NCI-H2107 treated with DMSO at 0.1 percent for 48 hours (cell line): ENCODE results near the gene RAI14.

Experiments
- DNase-seq: peaks from one replicate; lab custom pipeline; 2025; ENCODE audit not compliant: unreplicated experiment; lab: John Stamatoyannopoulos, UW

Gene RAI14

DNA sequence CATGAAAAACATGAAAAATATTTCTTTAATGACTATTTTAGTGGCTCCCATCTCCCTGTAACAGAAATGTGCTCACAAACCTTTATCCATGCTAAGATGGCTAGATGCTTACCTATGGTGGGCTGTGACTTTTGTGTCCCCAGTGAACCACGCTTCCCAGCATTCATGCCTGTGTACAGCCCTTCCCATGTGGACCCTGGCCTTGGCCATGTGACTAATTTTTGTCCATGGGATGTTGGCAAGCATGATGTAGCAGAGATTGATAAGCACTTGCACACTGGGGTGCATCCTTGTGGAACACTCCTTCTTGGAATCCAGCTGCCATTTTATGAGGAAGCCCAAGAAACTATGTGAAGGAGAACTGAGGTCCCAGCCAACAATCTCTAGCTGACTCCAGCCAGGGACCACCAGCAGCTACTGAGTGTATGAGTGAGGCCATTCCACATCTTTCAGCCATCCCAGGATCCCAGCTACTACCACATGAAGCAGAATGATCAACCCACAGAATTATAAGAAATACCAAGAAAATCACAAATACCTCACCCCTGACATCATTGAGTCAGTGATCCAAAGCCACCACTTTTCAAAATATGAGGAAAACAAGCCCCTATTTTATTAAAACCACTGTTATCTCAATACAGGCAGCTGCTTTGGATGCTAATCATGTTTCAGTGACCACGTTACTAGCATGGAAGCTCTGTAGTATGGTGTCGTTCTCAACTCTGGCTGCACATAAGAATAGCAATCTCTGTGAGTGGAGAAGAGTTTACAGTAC, 16.1 kb upstream of the RAI14 start:
- DNase-seq = no peak

- no peak for DNase-seq
Observed at GRCh38 chr5:34648039-34648839, 7.9 kb upstream of the RAI14 start.

DNA sequence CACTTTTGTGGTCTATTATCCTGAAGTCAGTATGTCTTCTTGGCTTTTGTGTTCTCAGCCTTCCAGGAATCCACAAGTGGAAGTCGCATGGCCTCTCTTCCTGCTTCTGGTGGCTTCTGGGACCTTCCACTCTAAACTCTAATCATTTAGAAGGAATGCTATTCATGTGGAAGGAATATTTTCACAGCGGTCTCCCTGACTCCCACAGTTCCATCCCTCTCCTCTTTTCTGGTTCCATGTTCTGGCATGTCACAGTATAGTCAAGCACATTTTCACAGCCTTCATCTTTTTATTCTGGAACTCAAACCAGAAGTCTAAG, 7.3 kb upstream of the RAI14 start:
- no peak for DNase-seq

GRCh38 chr5:34651791-34652190, 4.3 kb upstream of the RAI14 start:
- no peak for DNase-seq

DNA sequence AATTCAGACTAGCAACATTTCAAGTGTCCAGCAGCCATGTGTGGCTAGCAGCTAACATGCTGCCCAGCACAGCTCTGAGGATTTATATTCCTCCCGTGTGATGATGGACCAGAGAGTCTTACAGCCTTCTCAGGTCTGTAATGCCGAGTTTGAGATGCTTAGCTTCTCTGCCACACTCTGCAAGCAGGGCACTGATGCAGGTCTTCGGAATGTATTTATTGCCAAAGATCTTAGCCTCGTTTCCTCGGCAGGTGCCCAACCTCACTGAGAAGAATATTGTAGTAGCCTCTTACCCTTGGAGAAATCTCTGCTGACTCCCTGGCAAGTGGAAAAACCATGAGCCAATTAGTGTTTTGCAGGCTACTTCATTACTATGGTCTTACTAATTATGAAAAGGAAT, 3.7 kb upstream of the RAI14 start:
- DNase-seq = no peak

DNA sequence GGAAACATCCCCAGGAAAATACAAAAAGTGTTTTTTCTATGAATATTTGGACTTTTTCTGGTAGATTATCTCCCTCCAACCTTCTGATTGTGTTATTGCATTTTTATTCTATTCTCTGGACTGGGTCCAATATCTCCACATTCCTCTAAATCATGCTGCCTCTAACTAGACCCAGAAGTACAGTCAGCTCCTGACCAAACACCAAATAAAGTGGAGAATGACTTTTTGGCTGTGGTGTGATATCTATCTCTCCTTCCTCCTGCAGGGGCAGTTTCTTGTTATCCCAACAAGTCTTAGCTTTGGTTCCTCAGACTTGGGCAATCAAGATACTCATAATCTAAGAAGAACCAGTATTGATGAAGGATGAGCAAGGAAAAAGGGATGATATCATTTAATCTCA, 3.2 kb upstream of the RAI14 start:
- DNase-seq = no peak

DNA sequence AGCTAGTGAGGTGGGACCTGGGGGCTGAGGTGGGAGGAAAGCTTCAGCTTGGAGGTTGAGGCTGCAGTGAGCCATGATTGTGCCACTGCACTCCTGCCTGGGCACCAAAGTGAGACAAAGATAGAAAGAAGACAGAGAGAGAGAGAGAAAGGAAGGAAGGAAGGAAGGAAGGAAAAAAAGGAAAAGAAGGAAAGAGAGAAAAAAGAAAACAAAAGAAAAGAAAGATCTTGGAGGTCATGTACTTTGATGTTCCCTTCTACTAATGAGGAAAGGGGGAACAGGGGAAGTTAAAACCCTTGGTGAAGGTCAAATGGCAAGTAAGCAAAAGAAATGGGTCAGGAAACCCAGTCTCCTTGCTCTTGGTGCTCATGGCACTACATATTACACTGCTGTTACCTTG, 2.4 kb upstream of the RAI14 start:
- no peak for DNase-seq

DNA sequence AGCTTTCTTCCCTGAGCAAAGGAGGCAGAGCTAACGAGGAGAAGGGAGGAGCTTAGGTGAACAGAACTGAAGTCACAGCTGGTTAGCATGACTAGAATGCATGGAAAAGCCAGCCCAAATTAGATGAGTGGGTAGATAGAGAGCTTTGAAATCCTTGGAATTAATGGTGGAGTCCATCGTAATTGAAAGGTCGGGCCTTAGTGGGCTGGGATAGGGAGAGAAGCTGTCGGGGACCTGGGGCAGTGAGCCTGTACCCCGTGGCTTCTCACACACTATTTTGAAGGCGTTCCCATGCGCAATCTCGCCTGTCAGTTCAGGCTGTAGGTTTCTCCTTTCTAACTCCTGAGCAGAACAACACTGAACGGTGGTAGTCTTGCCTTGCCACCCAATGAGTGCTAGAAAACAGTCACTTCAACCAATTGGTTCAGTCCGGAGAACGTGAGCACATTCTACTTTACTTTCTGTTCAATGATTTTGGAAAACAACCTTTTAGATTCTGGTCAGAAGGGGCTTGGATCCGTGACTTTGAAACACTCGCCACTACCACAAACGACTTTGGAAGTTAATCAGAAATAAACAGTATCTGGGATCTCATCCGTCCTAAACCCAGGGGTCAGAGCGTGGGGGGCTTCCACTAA, 655 bp upstream of the RAI14 start:
- DNase-seq = peak; percentile 8

- no peak for DNase-seq
Observed at GRCh38 chr5:34656700-34657273, 659 bp downstream of the RAI14 start.

GRCh38 chr5:34657274-34657921, 1.3 kb downstream of the RAI14 start:
- DNase-seq = no peak

DNA sequence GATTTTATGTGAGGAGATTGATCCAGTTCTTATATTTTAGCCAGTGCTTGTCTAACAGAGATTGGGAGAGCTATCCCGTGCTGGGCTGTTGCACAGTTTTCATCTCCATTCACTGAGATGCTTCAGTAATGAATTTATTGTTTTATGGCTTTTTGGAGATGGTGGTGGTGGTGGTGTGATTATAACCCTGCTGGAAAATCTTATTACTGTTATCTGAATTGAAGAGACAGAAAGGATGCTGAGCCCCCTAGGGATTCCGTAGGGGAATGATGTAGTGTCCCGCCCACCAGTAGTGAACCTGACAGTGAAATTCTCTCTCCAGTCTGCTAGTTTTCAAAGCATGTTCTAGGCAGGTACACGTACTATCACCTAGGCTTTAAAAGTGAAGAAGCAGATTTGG, 1.9 kb downstream of the RAI14 start:
- DNase-seq = no peak

DNA sequence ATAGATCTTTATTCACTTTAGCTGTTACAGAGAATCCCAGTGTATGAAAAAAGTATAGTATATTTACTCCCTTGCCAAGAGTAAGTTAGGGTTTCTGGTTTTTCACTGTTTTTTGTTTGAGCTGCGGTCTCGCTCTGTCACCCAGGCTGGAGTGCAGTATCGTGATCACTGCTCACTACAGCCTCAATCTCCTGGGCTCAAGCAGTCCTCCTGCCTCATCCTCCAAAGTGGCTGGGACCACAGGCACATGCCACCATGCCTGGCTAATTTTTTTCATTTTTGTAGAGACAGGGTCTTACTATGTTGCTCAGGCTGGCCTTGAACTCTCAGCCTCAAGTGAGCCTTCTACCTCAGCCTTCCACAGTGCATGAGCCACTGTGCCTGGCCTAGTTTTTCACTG, 3.0 kb downstream of the RAI14 start:
- no peak for DNase-seq

- DNase-seq = no peak
Observed at GRCh38 chr5:34660444-34660843, 4.3 kb downstream of the RAI14 start.

GRCh38 chr5:34663771-34664496, 7.8 kb downstream of the RAI14 start:
- no peak for DNase-seq

- no peak for DNase-seq
Observed at GRCh38 chr5:34666392-34667080, 10.4 kb downstream of the RAI14 start.

GRCh38 chr5:34667705-34668104, 11.6 kb downstream of the RAI14 start:
- no peak for DNase-seq

GRCh38 chr5:34669931-34670516, 13.9 kb downstream of the RAI14 start:
- DNase-seq = no peak

DNA sequence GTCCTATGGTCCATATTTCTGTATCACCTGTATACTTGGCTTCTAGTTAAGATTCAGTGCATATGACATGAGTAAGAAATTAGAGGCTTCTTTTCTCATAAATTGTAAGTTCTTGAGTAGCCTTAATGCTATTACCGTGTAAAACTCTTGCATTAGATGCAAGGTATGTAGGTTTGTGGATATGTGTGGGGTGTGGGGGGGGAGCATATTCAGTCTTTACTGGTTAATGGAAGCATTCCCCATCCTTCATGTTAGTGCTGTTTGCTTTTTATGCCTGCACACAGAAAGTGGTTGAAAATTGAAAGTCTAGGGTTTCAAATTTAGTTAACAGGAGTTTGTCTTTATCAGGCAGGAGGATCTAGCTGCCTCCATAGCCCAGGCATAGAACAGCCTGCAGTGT, 16.1 kb downstream of the RAI14 start:
- no peak for DNase-seq

DNA sequence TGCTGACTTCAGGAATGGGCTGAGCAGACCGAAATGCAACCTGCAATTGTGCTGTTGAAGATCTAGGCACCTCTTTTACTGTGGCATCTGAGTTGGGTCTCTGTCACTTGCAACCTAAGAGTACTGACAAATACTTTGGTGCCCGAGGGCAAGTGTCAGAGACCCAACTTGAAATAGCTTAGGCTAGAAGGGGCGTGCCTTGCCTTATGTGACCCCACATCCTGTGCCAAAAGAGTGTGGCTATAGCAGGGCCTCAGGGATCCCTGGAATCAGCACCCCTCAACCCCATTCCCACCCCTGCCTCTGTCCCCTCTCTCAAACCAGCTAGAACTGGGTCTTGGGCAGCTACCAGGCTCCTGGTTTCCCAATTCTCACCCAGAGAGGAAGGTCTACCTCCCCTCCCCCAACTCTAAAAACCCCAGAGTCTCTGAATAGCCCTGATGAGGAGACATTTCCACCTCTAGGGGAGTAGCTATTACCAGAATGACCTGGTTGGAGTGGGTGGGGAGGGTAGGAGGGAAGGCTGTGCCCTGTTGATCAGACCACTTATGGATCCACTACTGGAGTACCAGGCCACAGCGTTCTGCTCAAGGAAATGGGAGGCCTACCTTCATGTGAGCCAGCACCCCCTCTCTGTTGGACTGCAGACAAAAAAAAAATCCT, 17.5 kb downstream of the RAI14 start:
- DNase-seq = no peak
